ENCODE data around the gene GPR146. TPM values are rescaled to one million over a fixed set of nuclear protein-coding genes. Genes with fewer than 3 reads are reported as not detected.

Gene GPR146
- total and polyA plus RNA-seq, 2 of the 8 experiments (the other 6 are each of a cell fraction or from before 2014, with no cell fraction given), result 1.8 to 2.7 TPM

- TF ChIP-seq GTF2F1 (IDR thresholded peaks at IDR 0.05; ENCODE audit: borderline replicate concordance, low read depth, low read length) (no peak), CBX8 (IDR thresholded peaks at IDR 0.05; ENCODE audit: borderline replicate concordance, low read depth, low read length) (no peak), JUN (IDR thresholded peaks at IDR 0.05; ENCODE audit: low read depth, low read length) (no peak), RBBP5 (IDR thresholded peaks at IDR 0.05; ENCODE audit: borderline replicate concordance, low read depth, low read length) (no peak), POLR2A (IDR thresholded peaks at IDR 0.05; ENCODE audit: control extremely low read depth in 1 of 2, low read depth in 2 of 2, low read length in 2 of 2) (no peak), NRF1 (IDR thresholded peaks at IDR 0.05; ENCODE audit: low read depth, low read length) (no peak), RXRA (IDR thresholded peaks at IDR 0.05; ENCODE audit: insufficient read depth, low read depth, low read length) (no peak), KDM5A (IDR thresholded peaks at IDR 0.05; ENCODE audit: low read length) (no peak), ASH2L (IDR thresholded peaks at IDR 0.05; ENCODE audit: low read length) (no peak)
These were observed 57.5 kb downstream of the GPR146 start (continued) for GRCh38 chr7:1101563-1102431.

Data from H1 (cell line).